Measurements from ENCODE around the gene NAT8L.

Gene NAT8L

DNA sequence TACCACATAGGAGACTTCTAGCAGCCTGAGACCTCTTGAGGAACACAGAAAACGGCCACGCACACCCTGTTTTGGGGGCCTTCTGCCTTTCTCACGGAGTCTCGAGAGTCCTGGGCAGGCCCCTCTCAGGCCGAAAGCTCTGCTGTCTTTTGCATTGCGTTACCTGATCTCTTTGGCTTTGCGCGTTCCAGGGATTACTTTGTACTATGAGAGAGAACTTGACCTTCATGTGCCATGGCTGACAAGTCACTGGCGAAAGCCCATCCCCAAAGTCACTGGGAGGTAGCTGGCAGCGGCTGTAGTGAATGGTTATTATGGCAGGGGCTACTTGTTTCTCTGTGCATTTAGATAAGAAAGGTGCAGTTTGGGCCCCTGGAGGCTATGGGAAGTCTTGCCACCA is 8.0 kb upstream of the NAT8L start:
- no peak for TF ChIP-seq CTCF (IDR thresholded peaks at IDR 0.05; ENCODE audit: extremely low read depth, insufficient read depth, missing control alignments)
- DNase-seq (ENCODE audit: low spot score): no peak

DNA sequence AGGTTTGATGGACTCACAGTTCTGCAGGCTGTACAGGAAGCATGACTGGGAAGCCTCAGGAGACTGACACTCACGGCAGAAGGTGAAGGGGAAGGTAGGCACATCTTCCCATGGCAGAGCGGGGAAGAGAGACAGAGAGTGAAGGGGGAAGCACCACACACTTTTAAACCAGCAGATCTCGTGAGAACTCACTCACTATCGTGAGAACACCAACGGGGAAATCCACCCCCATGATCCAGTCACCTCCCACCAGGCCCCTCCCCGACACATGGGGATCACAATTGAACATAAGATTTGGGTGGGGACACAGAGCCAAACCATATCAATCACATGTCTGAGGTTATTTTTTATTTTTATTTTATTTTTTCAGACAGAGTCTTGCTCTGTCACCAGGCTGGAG is 4.9 kb upstream of the NAT8L start:
- in situ Hi-C loops (cut with MboI; ENCODE audit: low pct_unique_long_range_greater_than_20kb, low sequenced_read_pairs, unreplicated experiment): no loop called here
- no peak for TF ChIP-seq CTCF (IDR thresholded peaks at IDR 0.05; ENCODE audit: extremely low read depth, insufficient read depth, missing control alignments)
- no peak for DNase-seq (ENCODE audit: low spot score)

More for the DNA sequence above, 8.0 kb upstream of the NAT8L start:
- in situ Hi-C loops (cut with MboI; ENCODE audit: low pct_unique_long_range_greater_than_20kb, low sequenced_read_pairs, unreplicated experiment): no loop called here

DNA sequence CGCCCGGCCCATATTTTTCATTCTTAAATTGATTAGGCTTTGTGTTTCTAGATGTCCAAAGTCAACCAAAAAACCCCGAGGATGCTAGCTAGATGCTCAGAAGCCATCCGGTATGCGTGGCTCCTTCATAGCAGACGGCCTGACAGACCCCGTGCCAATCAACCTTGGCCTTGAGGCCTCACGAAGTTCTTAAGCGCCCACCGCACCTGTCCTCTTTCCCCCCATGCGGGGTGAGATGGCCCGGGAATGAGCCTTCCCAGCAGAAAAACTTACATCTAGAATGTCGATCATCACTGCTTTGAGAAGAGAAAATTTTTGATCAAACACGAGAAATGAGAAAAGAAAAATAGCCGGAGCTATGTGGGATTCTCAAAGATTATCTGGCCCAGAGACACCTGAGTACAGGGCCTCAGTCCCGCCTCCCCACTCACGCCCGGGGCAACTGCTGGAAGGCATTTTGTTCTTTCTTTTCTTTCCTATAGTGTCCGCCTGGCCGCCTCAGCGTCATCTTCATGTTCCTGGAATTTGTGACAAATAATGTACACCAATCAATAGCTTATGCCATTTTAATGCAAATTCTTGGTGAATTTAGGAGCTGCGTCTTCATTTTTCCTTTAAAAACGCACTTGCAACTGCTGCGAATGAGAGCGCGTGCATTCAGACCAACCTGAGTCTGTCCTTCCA is 1.6 kb upstream of the NAT8L start:
- no peak for TF ChIP-seq CTCF (IDR thresholded peaks at IDR 0.05; ENCODE audit: extremely low read depth, insufficient read depth, missing control alignments)
- DNase-seq (ENCODE audit: low spot score): no peak
- in situ Hi-C loops (cut with MboI; ENCODE audit: low pct_unique_long_range_greater_than_20kb, low sequenced_read_pairs, unreplicated experiment): no loop called here

DNA sequence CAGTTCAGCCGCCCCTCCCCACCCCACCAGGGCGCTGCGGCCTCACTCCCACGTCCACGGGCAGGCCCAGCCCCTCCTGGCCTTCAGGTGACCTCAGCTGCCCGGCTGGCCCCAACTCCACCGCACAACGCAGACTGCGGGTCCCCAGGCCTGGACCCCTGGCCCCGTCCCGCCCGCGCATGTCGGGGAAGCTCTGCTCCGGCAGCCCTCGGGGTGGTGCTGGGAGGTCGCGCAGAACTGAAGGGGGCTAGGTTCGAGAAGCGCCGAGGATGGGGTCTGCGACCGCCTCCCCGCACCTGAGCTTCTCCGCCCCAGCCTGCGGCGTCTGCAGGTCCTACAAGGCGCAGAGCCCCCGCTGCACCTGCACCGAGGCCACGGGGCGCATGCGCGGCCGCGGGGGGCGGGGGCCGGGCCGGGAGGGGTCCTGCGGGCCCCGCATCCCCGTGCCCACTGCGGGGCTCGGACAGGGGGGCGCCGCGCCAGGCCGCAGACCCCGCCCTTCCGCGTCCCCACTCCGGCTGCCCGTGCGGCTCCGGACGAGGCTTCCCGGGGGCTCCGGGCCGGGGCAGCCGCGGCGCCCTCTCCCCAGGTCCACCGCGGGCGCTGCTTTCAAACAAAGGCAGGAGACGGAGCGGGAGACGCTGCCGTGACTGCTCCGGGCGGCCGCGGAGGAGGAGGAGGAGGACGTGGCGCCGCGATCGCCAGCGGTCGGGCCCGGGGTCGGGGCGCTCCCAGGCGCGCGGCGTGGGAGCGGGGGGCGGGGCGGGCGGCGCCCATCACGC is 672 bp upstream of the NAT8L start:
- TF ChIP-seq CTCF (IDR thresholded peaks at IDR 0.05; ENCODE audit: extremely low read depth, insufficient read depth, missing control alignments): no peak

GRCh38 chr4:2059726-2060602 is 837 bp downstream of the NAT8L start:
- TF ChIP-seq CTCF (IDR thresholded peaks at IDR 0.05; ENCODE audit: extremely low read depth, insufficient read depth, missing control alignments): no peak
- in situ Hi-C loops (cut with MboI; ENCODE audit: low pct_unique_long_range_greater_than_20kb, low sequenced_read_pairs, unreplicated experiment): no loop called here
- DNase-seq (ENCODE audit: low spot score): peak; percentile 73

More for the DNA sequence above, 672 bp upstream of the NAT8L start:
- peak; percentile 69 for DNase-seq (ENCODE audit: low spot score)
- in situ Hi-C loops (cut with MboI; ENCODE audit: low pct_unique_long_range_greater_than_20kb, low sequenced_read_pairs, unreplicated experiment): no loop called here

GRCh38 chr4:2060611-2061185 is 1.6 kb downstream of the NAT8L start:
- in situ Hi-C loops (cut with MboI; ENCODE audit: low pct_unique_long_range_greater_than_20kb, low sequenced_read_pairs, unreplicated experiment): no loop called here
- no peak for DNase-seq (ENCODE audit: low spot score)
- TF ChIP-seq CTCF (IDR thresholded peaks at IDR 0.05; ENCODE audit: extremely low read depth, insufficient read depth, missing control alignments): no peak
